Breast epithelium (tissue), 4 donors: ENCODE data around the gene PKD2L1. TPM values are rescaled to one million over a fixed set of nuclear protein-coding genes. Genes with fewer than 3 reads are reported as not detected.

Experiments
- DNase-seq, 2 donors: peaks; one replicate each; pipeline ENCODE4 v3.0.0-alpha.2; 2019; ENCODE audit warnings: low spot score in 2 of 2
- H3K27ac ChIP-seq, 2 donors: fragments of 200-600 bp; sonication (generic) in 1 of 2; one replicate each; pipeline ENCODE4 v1.5.1; 2016 to 2019; ENCODE audit warnings: mild to moderate bottlenecking in 1 of 2
- H3K27me3 ChIP-seq, 2 donors: fragments of 200-600 bp; sonication (generic) in 1 of 2; one replicate each; pipeline versions ENCODE4 v1.5.1 to v1.6.0; 2017 to 2019; ENCODE audit warnings: control low read depth in 1 of 2, mild to moderate bottlenecking in 1 of 2
- H3K36me3 ChIP-seq: fragments of 200-600 bp; one replicate; pipeline ENCODE4 v1.5.1; 2019
- H3K4me1 ChIP-seq, 2 donors: fragments of 200-600 bp; sonication (generic); one replicate each; pipeline ENCODE4 v1.5.1; 2016 to 2019; ENCODE audit warnings: control low read depth in 1 of 2
- H3K4me3 ChIP-seq, 3 donors: fragments of 200-600 bp; sonication (generic); 1 replicate in 2 of 3; 2 replicates in 1 of 3; pipeline ENCODE4 v1.5.1; 2016 to 2019; ENCODE audit warnings: mild to moderate bottlenecking in 3 of 3, moderate library complexity in 2 of 3
- H3K9me3 ChIP-seq, 2 donors: fragments of 200-600 bp; sonication (generic) in 1 of 2; one replicate each; pipeline ENCODE4 v1.5.1; 2016 to 2019; ENCODE audit warnings: control low read depth in 1 of 2
- POLR2A ChIP-seq: fragments of 450-650 bp; IDR thresholded peaks from one replicate; pipeline ENCODE4 v1.6.1; 2016; ENCODE audit warnings: antibody characterized with exemption, mild to moderate bottlenecking, moderate library complexity
- POLR2AphosphoS5 ChIP-seq, 3 donors: sonication (generic); formaldehyde crosslinking; IDR thresholded peaks; one replicate each; pipeline ENCODE4 v1.6.1; 2017; ENCODE audit warnings: antibody characterized with exemption in 3 of 3
- intact Hi-C: fragments of 100-400 bp; cut with DNase I; formaldehyde crosslinking; loops from one replicate; pipeline ENCODE4 v1.15.1; 2023; ENCODE audit warnings: low total_unique reads
- total RNA-seq, 3 donors: library from RNA; depleted of rRNA; stranded (reverse); fragments of >200 nt; gene quantifications; one replicate each; pipeline ENCODE4 v1.1.0, GENCODE V29; 2016
- TF ChIP-seq, protein P1 (sequence below), 3 donors: fragments of 450-650 bp; IDR thresholded peaks; one replicate each; pipeline ENCODE4 v1.5.1; 2016 to 2017; ENCODE audit warnings: antibody characterized with exemption in 3 of 3, mild to moderate bottlenecking in 3 of 3, moderate library complexity in 3 of 3

The PKD2L1 gene
- total RNA-seq, 3 donors from 2014 or later = 0.32 to 1.5 TPM; not detected in 1

DNA sequence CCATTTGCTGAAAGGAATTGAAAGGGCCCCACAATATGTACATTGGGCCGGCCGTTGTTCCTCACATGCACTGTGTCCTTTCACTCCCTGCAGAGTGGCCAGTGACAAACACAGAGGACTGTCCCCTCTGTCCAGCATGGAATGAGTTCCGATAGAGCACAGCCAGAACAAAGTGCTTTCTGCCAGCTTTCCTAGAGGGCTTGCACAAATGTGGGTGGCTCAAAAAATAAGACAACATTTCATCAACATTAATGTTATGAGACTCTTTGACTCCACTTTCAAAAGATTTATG lies 2.4 kb downstream of the PKD2L1 start:
- Histone ChIP-seq H3K36me3 (no peaks in the 10 kb centered on the region), H3K9me3 (no peaks in the 10 kb centered on the region), H3K4me3 (no peak overlapping the region), H3K27ac (no peak overlapping the region), H3K4me1 (no peaks in the 10 kb centered on the region), H3K27me3 (peaks cover 0 to 29% of the 10 kb centered on the region in 2 donors)
- TF ChIP-seq, protein P1, sequence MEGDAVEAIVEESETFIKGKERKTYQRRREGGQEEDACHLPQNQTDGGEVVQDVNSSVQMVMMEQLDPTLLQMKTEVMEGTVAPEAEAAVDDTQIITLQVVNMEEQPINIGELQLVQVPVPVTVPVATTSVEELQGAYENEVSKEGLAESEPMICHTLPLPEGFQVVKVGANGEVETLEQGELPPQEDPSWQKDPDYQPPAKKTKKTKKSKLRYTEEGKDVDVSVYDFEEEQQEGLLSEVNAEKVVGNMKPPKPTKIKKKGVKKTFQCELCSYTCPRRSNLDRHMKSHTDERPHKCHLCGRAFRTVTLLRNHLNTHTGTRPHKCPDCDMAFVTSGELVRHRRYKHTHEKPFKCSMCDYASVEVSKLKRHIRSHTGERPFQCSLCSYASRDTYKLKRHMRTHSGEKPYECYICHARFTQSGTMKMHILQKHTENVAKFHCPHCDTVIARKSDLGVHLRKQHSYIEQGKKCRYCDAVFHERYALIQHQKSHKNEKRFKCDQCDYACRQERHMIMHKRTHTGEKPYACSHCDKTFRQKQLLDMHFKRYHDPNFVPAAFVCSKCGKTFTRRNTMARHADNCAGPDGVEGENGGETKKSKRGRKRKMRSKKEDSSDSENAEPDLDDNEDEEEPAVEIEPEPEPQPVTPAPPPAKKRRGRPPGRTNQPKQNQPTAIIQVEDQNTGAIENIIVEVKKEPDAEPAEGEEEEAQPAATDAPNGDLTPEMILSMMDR (IDR thresholded peaks at IDR 0.05) = no peak
- TF ChIP-seq POLR2A (no peak), POLR2AphosphoS5 (IDR thresholded peaks at IDR 0.05) (no peak)
- DNase-seq = no peak
- intact Hi-C loops = no loop called here

DNA sequence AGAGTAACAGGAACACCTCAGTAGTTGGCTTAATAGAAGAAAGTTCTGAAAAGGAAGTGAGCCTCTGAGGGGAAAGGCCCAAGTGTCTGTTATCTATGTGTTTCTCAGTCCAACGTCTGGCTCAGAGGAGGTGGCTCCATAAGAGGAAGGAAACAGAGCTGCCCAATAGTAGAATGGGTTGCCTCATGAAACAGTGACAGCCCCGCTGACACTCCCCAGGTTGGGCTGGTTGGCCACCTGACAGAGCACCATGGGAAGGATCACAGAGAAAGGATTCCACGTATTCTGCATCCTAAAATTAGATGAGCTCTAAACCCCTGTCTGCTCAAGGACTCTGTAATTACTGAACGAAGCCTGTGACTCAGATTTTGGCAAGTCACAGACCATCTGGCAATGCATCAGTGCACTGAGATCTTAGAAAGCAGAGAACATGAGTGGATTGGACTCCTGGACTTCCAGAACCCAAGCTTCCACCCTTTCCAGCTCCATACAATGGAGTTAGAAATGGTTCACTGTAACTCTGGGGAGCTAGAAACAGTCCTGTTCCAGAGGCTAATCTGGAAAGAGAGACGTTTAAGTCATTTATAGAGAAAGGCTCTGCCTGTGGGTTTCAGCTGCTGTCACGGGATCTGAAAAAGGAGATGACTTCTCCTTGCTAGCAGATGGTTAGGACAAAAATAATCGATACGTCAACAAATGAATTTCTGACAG lies 2.9 kb downstream of the PKD2L1 start:
- Histone ChIP-seq H3K36me3 (no peaks in the 10 kb centered on the region), H3K4me3 (no peak overlapping the region), H3K4me1 (no peaks in the 10 kb centered on the region), H3K27me3 (peaks cover 0 to 29% of the 10 kb centered on the region in 2 donors), H3K27ac (no peak overlapping the region), H3K9me3 (no peaks in the 10 kb centered on the region)
- no peak for TF ChIP-seq POLR2AphosphoS5 (IDR thresholded peaks at IDR 0.05)
- intact Hi-C loops = no loop called here
- DNase-seq = no peak

DNA sequence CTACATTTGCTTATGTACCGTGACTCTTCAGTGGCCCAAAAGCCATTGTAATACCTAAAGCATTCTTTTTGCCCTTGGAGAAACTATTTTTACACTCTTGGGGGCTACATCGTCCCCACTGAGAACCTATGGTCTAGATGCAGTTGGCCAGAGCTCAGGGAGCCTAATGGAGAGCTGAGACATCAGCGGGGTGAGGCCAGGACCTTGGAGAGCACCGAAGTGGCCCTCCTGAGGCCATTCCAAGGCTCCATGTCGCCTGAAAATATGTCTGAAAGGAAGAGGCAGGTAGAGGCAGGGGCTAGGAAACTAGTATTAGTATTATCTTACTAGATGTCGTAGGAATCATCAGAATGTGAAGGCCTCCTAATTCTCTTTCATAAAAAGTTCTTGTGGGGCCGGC lies 4.9 kb downstream of the PKD2L1 start:
- peaks cover 0 to 26% of the 10 kb centered on the region in 2 donors for H3K27me3 ChIP-seq
- H3K36me3 ChIP-seq = no peaks in the 10 kb centered on the region
- no peaks in the 10 kb centered on the region for H3K9me3 ChIP-seq
- intact Hi-C loops = no loop called here
- no peaks in the 10 kb centered on the region for H3K4me1 ChIP-seq
- no peak for DNase-seq
- H3K4me3 ChIP-seq = no peak overlapping the region
- no peak overlapping the region for H3K27ac ChIP-seq
- TF ChIP-seq POLR2A (no peak), POLR2AphosphoS5 (IDR thresholded peaks at IDR 0.05) (no peak)
- TF ChIP-seq, protein P1 (IDR thresholded peaks at IDR 0.05) = no peak

DNA sequence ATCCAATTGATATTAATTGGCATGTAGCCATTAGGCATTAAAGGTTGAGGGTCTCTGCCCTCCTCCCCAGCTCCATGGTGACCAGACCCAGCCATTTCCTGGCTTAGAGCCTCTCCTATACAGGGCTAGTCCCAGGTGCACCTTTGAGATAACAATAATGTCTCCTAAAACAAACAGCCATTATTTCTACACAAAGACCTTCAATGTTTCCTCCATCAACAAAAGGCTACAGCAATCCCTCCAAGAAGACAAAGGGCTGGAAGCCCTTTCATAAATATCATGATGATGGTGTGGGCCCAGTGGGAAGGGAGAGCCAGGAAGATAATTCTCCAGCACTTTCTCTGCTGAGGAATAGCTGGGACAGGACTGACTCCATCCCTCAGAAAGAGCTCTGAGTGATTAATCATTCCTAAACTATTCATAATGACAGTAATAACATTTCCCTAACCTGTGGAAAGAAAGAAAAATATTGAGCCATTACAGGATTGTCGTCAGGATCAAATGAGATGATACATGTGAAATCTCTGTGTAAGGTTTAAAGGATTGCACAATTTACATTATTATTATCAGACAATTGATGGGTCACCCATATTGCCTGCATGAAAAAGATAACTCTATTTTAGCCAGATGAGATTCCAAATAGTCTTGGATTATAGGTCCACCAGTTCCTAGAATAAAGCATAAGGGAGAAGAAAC lies 10.2 kb downstream of the PKD2L1 start:
- no peak overlapping the region for H3K4me3 ChIP-seq
- intact Hi-C loops = no loop called here
- DNase-seq = no peak
- H3K4me1 ChIP-seq = no peaks in the 10 kb centered on the region
- TF ChIP-seq, protein P1 (IDR thresholded peaks at IDR 0.05) = no peak
- TF ChIP-seq POLR2AphosphoS5 (IDR thresholded peaks at IDR 0.05) = no peak
- TF ChIP-seq POLR2A = no peak
- no peaks in the 10 kb centered on the region for H3K36me3 ChIP-seq
- no peaks in the 10 kb centered on the region for H3K9me3 ChIP-seq
- no peak overlapping the region for H3K27ac ChIP-seq
- H3K27me3 ChIP-seq = peaks cover 0 to 14% of the 10 kb centered on the region in 2 donors

- no peak for DNase-seq
- Histone ChIP-seq H3K4me3 (no peak overlapping the region), H3K9me3 (no peaks in the 10 kb centered on the region), H3K27me3 (peaks cover 0 to 10% of the 10 kb centered on the region in 2 donors), H3K27ac (no peak overlapping the region), H3K36me3 (no peaks in the 10 kb centered on the region), H3K4me1 (no peaks in the 10 kb centered on the region)
- TF ChIP-seq, protein P1 (IDR thresholded peaks at IDR 0.05) = no peak
- TF ChIP-seq POLR2A (no peak), POLR2AphosphoS5 (IDR thresholded peaks at IDR 0.05) (no peak)
- intact Hi-C loops = no loop called here
Observed at GRCh38 chr10:100318207-100318606, 11.8 kb downstream of the PKD2L1 start.
